HTR-8/SVneo (cell line): ENCODE results near the gene APBB1IP.
A peak's percentile ranks its signal among the peaks of the same experiment; 100 is the strongest.
"Not testable (repeated sequence)": the region's sequence is repeated elsewhere in the genome, so short reads cannot be mapped to it uniquely, and the experiment has no call there.

Experiments used
- DNase-seq: peaks from one replicate; pipeline ENCODE4 v3.0.0; 2011; ENCODE audit warnings: low spot score, mixed read lengths; ENCODE audit not compliant: insufficient read length
- FAIRE-seq: peaks from 2 replicates; lab custom pipeline; 2011; peaks lifted over from hg19 to GRCh38; lab: Jason Lieb, UNC

The APBB1IP gene

GRCh38 chr10:26468700-26469099 lies 30.6 kb downstream of the APBB1IP start:
- FAIRE-seq: no peak
- no peak for DNase-seq

GRCh38 chr10:26472492-26472778 lies 34.3 kb downstream of the APBB1IP start:
- FAIRE-seq (no peak), DNase-seq (no peak)

GRCh38 chr10:26474026-26474425 lies 35.9 kb downstream of the APBB1IP start:
- no peak for FAIRE-seq
- DNase-seq: no peak

DNA sequence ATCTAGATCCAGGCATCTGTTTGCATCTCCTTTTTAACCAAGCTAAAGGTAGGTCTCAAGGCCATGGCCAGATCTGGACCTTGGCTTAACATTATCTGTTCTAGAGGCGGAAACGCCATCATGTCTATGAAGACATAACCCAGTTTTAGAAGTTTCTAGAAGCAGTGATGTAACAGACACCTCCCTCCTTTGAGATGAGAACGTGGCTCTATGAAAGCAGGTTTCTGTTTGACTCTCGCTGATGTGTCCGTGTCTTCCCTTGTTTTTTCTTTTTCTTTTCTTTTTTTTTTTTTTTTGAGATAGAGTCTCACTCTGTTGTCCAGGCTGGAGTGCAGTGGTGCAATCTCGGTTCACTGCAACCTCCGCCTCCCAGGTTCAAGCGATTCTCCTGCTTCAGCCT lies 36.7 kb downstream of the APBB1IP start:
- not testable (repeated sequence) for DNase-seq, FAIRE-seq

- DNase-seq: no peak
These were observed 37.2 kb downstream of the APBB1IP start for GRCh38 chr10:26475386-26475785.

GRCh38 chr10:26477501-26477900 lies 39.4 kb downstream of the APBB1IP start:
- DNase-seq: no peak
- FAIRE-seq: no peak

More at GRCh38 chr10:26475386-26475785, 37.2 kb downstream of the APBB1IP start:
- FAIRE-seq: no peak

DNA sequence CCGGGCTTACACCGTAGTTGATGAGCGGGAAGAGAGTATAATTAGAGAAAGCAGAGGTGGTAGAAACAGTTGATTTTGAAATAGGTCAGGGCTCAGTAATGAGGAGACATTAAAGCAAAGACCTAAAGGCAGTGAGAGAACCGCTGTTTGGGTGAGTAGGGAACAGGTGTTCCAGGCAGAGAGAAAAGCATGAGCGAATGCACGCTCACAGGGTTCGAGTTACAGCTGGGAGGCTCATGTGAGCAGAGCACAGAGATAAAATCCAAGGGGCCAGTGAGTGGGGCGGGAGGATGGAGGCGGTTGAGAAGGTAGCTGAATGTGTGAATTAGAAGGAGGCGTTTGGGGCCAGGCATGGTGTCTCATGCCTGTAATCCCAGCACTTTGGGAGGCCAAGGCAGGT lies 39.9 kb downstream of the APBB1IP start:
- DNase-seq (no peak), FAIRE-seq (no peak)

- no peak for DNase-seq
- FAIRE-seq: no peak
These were observed 41.8 kb downstream of the APBB1IP start for GRCh38 chr10:26479766-26480492.

GRCh38 chr10:26481315-26481692 lies 43.2 kb downstream of the APBB1IP start:
- FAIRE-seq: no peak
- no peak for DNase-seq

- FAIRE-seq (no peak), DNase-seq (no peak)
These were observed 43.9 kb downstream of the APBB1IP start for GRCh38 chr10:26481914-26482550.

DNA sequence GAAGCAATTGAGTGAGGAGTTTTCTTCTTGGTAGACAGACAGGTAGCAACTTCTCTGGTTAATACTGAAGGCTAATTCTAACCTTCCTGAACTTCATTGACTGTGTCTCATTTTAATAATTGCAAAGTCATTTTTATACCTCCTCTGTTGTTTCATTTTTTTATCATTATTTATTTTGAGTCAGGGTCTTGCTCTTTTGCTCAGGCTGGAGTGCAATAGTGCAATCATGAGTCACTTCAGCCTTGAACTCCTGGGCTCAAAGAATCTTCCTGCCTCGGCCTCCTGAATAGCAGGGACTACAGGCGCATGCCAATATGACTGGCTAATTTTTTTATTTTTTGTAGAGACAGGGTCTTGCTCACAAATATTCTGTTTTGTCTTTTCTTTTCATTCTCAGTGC lies 45.4 kb downstream of the APBB1IP start:
- FAIRE-seq (no peak), DNase-seq (no peak)

GRCh38 chr10:26485150-26485941 lies 47.2 kb downstream of the APBB1IP start:
- no peak for DNase-seq
- FAIRE-seq: peak; percentile 23

GRCh38 chr10:26486304-26486703 lies 48.2 kb downstream of the APBB1IP start:
- peak; percentile 51 for DNase-seq
- no peak for FAIRE-seq

GRCh38 chr10:26486990-26487850 lies 49.1 kb downstream of the APBB1IP start:
- DNase-seq (peak; percentile 67), FAIRE-seq (peak; percentile 76)

DNA sequence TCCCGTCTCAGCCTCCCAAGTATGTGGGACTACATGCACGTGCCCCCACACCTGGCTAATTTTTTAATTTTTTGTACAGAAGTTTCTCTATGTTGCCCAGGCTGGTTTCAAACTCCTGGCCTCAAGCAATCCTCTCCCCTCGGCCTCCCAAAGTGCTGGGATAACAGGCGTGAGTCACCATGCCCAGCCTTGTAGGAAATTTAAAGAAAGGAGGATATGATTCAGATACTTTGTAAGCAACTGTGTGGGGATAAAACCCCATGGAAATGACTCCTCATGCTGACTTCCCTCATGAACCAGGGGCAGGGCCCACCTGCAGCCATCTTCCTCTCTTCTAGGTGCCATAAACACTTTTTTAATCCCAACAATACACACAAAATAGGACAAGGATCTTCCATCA lies 50.2 kb downstream of the APBB1IP start:
- DNase-seq (no peak), FAIRE-seq (no peak)

DNA sequence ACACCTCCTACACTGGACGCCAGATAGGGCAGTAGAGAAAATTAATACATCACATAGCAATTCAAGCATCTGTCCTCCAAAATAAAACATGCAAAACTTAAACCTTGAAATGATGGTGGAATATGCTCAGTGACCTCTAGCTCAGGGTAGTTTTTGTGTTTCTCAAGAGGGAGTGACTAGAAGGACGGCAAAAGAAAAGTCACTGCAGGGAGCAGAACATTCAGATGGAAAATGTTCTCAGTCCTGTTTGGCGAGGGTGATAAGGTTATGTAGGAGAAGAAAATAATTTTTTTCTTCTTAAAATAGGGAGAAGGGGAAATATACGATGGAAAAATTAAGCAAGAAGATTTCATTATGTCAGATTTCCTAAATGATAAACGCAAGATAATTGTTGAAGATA lies 50.9 kb downstream of the APBB1IP start:
- FAIRE-seq (no peak), DNase-seq (no peak)

DNA sequence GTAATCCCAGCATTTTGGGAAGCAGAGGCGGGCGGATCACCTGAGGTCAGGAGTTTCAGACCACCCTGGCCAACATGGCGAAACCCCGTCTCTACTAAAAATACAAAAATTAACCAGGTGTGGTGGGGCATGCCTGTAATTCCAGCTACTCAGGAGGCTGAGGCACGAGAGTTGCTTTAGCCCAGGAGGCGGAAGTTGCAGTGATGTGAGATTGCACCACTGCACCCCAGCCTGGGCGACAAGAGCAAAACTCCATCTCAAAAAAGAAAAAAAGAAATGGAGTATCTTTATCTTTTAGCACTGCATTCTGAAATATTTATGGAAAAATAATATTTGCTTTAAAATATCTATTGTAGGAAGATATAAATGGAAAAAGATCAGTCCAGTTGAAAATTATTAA lies 52.2 kb downstream of the APBB1IP start:
- DNase-seq, FAIRE-seq: not testable (repeated sequence)

GRCh38 chr10:26491276-26491675 lies 53.1 kb downstream of the APBB1IP start:
- no peak for FAIRE-seq
- no peak for DNase-seq

- FAIRE-seq (no peak), DNase-seq (no peak)
These were observed 53.8 kb downstream of the APBB1IP start for GRCh38 chr10:26491934-26492333.

- DNase-seq, FAIRE-seq: not testable (repeated sequence)
These were observed 54.6 kb downstream of the APBB1IP start for GRCh38 chr10:26492725-26493124.
